T-helper 17 cell (primary cell): ENCODE measurements around the gene LRMDA. TPM values are rescaled to one million over a fixed set of nuclear protein-coding genes. Genes with fewer than 3 reads are reported as not detected.

Experiments
- ATAC-seq: fragments of 150-1000 bp; cut with Tn5 transposase; 2 replicates; pipeline ENCODE4 v1.10.0; 2021; ENCODE audit warnings: mild to moderate bottlenecking, moderate library complexity
- DNase-seq, 3 donors: peaks; one replicate each; pipeline versions ENCODE4 v3.0.0 to v3.0.0-alpha.2; 2020 to 2021
- H3K9me3 ChIP-seq: one replicate; pipeline ENCODE4 v1.7.0; 2013; ENCODE audit warnings: low read length, mild to moderate bottlenecking; ENCODE audit not compliant: control insufficient read depth, poor library complexity, severe bottlenecking
- H3K27ac Mint-ChIP-seq: one replicate; pipeline ENCODE4 v1.8.0; 2022; ENCODE audit warnings: mild to moderate bottlenecking, moderate library complexity, mixed read lengths
- H3K27me3 Mint-ChIP-seq: one replicate; pipeline ENCODE4 v1.8.0; 2022; ENCODE audit warnings: mixed read lengths
- H3K36me3 Mint-ChIP-seq: one replicate; pipeline ENCODE4 v1.8.0; 2022; ENCODE audit warnings: low read depth, mixed read lengths
- H3K4me1 Mint-ChIP-seq: one replicate; pipeline ENCODE4 v1.8.0; 2022; ENCODE audit warnings: mild to moderate bottlenecking, mixed read lengths
- H3K4me3 Mint-ChIP-seq: one replicate; pipeline ENCODE4 v1.8.0; 2022; ENCODE audit warnings: mild to moderate bottlenecking, moderate library complexity, mixed read lengths
- total RNA-seq, 4 donors: library from RNA in 2 of 4; stranded (reverse) in 2 of 4; gene quantifications; one replicate each; pipeline ENCODE4 v1.2.3 and lab custom pipeline; 2022 to 2026

Gene LRMDA
- total RNA-seq, 2 donors from 2014 or later: not detected

DNA sequence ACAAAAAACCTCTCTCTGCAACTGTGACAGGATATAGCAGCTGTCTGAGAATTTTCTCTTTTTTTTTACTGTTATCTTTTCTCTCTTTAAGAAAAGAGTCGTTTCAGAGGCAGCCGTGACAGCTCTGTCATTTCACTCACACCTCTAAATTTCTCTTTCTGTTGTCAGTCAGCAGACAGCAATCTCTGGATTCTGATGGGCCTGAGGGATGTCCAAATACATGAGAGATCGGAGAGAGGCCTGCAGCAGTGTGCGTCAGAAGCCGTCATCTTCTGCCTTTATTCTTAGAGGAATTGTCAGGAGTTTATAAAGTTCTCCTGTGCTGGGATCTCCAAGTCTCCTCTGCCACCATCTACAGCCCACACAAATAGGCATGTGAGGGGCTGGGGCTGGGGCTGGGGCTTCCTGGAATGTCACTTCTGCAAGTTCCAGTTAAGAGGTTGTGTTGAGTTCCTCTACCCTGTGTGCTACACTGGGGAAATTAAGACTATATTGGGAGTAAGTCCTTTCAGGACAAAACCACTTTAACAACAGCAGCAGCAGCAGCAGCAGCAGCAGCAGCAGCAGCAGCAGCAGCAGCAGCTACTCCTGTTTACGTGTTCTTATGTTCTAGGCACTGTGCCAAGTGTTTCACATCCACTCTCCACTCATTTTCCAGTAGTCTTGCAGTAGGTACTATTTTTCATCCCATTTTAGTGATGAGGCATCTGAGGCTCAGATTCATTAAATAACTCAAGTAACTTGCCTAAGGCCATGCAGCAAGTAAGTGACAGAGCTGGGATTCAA is 541.3 kb downstream of the LRMDA start:
- no peaks in the 10 kb centered on the region for H3K9me3 ChIP-seq
- ATAC-seq (no peak), DNase-seq (no peak)
- Mint-ChIP-seq H3K36me3 (no peaks in the 10 kb centered on the region), H3K27me3 (no peaks in the 10 kb centered on the region), H3K27ac (no peak overlapping the region), H3K4me1 (no peaks in the 10 kb centered on the region), H3K4me3 (no peak overlapping the region)

- Mint-ChIP-seq H3K4me3 (no peak overlapping the region), H3K27me3 (no peaks in the 10 kb centered on the region), H3K27ac (no peak overlapping the region), H3K36me3 (no peaks in the 10 kb centered on the region), H3K4me1 (no peaks in the 10 kb centered on the region)
- ATAC-seq: no peak
- H3K9me3 ChIP-seq: no peaks in the 10 kb centered on the region
- DNase-seq: no peak
These were observed 542.7 kb downstream of the LRMDA start for GRCh38 chr10:75974080-75974479.

GRCh38 chr10:75976681-75977080 is 545.3 kb downstream of the LRMDA start:
- no peaks in the 10 kb centered on the region for H3K36me3 Mint-ChIP-seq
- H3K4me1 Mint-ChIP-seq: no peaks in the 10 kb centered on the region
- no peaks in the 10 kb centered on the region for H3K9me3 ChIP-seq
- H3K4me3 Mint-ChIP-seq: no peak overlapping the region
- ATAC-seq (no peak), DNase-seq (no peak)
- peaks cover 8% of the 10 kb centered on the region for H3K27me3 Mint-ChIP-seq
- H3K27ac Mint-ChIP-seq: no peak overlapping the region

- no peak for ATAC-seq
- no peak overlapping the region for H3K27ac Mint-ChIP-seq
These were observed 545.7 kb downstream of the LRMDA start for GRCh38 chr10:75977139-75977538.

DNA sequence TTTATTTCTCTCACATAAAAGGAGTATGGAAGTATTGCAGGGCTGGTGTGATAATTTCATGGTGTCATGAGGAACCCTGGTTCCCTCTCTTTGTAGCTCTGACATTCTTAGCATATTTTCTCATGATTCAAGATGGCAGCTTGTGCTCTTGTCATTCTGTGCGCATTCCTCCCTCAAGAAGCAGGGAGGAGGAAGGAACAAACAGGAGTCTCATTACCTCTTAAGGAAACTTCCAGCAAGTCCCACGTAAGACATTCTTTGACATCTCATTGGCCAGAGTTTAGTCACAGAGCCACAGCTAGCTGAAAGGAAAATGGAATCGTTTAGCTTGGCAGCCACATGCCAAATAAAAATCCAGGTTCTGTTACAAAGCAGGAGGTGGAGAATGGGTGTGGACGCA is 546.8 kb downstream of the LRMDA start:
- H3K9me3 ChIP-seq: no peaks in the 10 kb centered on the region
- no peak for DNase-seq
- no peak for ATAC-seq
- H3K27me3 Mint-ChIP-seq: peaks cover 14% of the 10 kb centered on the region
- no peak overlapping the region for H3K27ac Mint-ChIP-seq
- H3K4me1 Mint-ChIP-seq: no peaks in the 10 kb centered on the region
- H3K36me3 Mint-ChIP-seq: no peaks in the 10 kb centered on the region
- no peak overlapping the region for H3K4me3 Mint-ChIP-seq

More at GRCh38 chr10:75977139-75977538, 545.7 kb downstream of the LRMDA start:
- DNase-seq: no peak
- no peaks in the 10 kb centered on the region for H3K9me3 ChIP-seq
- Mint-ChIP-seq H3K27me3 (peaks cover 9% of the 10 kb centered on the region), H3K4me1 (no peaks in the 10 kb centered on the region), H3K4me3 (no peak overlapping the region), H3K36me3 (no peaks in the 10 kb centered on the region)

- ATAC-seq (no peak), DNase-seq (no peak)
- Mint-ChIP-seq H3K27ac (no peak overlapping the region), H3K4me3 (no peak overlapping the region), H3K36me3 (no peaks in the 10 kb centered on the region), H3K4me1 (no peaks in the 10 kb centered on the region), H3K27me3 (peaks cover 14% of the 10 kb centered on the region)
- no peaks in the 10 kb centered on the region for H3K9me3 ChIP-seq
These were observed 549.1 kb downstream of the LRMDA start for GRCh38 chr10:75980419-75981002.

DNA sequence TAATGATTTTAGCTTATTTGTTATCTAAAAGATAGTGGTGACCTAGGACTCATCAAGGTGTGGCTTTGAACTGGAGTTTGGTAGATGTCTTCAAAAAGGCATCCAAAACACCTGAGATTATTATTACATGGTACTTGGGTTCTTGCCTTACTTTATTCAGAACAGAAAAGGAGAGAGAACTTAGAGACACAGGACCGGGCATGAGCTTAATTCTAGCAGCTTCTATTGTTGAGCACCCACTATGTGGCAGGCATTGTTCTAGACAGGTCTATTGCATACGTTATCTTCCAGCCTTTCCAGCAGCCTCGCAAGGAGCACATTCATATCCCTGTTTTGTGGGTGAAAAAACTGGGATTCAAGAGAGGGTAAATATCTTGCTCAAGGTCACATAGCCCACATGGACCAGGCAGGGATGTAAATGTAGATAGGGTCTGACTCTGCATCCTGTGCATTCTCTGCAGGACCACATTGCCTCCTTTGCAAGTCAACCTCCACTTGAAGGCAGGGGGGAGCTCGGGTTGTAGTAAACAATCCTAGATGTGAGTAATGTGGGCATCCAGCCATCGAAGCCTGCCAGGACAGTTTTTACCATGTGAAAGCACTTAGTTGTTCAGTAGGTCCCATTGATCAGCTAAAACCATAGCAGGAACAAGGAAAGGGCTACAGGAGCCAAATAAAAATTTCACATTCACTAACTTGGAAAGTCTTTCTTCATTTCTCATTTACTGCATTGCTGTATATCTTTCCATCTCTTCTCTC is 551.4 kb downstream of the LRMDA start:
- Mint-ChIP-seq H3K27me3 (peaks cover 14% of the 10 kb centered on the region), H3K36me3 (no peaks in the 10 kb centered on the region), H3K4me1 (no peaks in the 10 kb centered on the region), H3K4me3 (no peak overlapping the region), H3K27ac (no peak overlapping the region)
- no peaks in the 10 kb centered on the region for H3K9me3 ChIP-seq
- DNase-seq: no peak
- no peak for ATAC-seq

GRCh38 chr10:75984067-75984466 is 552.6 kb downstream of the LRMDA start:
- Mint-ChIP-seq H3K36me3 (no peaks in the 10 kb centered on the region), H3K4me1 (no peaks in the 10 kb centered on the region), H3K4me3 (no peak overlapping the region), H3K27me3 (peaks cover 24% of the 10 kb centered on the region), H3K27ac (no peak overlapping the region)
- ATAC-seq (no peak), DNase-seq (no peak)
- no peaks in the 10 kb centered on the region for H3K9me3 ChIP-seq

GRCh38 chr10:75987616-75988015 is 556.2 kb downstream of the LRMDA start:
- no peaks in the 10 kb centered on the region for H3K9me3 ChIP-seq
- H3K36me3 Mint-ChIP-seq: no peaks in the 10 kb centered on the region
- H3K4me3 Mint-ChIP-seq: no peak overlapping the region
- H3K27me3 Mint-ChIP-seq: peaks cover 14% of the 10 kb centered on the region
- DNase-seq (no peak), ATAC-seq (no peak)
- no peaks in the 10 kb centered on the region for H3K4me1 Mint-ChIP-seq
- H3K27ac Mint-ChIP-seq: no peak overlapping the region

GRCh38 chr10:75994357-75995040 is 563.1 kb downstream of the LRMDA start:
- Mint-ChIP-seq H3K27ac (no peak overlapping the region), H3K4me1 (no peaks in the 10 kb centered on the region), H3K27me3 (no peaks in the 10 kb centered on the region), H3K36me3 (no peaks in the 10 kb centered on the region), H3K4me3 (no peak overlapping the region)
- no peak for ATAC-seq
- no peak for DNase-seq
- H3K9me3 ChIP-seq: no peaks in the 10 kb centered on the region

DNA sequence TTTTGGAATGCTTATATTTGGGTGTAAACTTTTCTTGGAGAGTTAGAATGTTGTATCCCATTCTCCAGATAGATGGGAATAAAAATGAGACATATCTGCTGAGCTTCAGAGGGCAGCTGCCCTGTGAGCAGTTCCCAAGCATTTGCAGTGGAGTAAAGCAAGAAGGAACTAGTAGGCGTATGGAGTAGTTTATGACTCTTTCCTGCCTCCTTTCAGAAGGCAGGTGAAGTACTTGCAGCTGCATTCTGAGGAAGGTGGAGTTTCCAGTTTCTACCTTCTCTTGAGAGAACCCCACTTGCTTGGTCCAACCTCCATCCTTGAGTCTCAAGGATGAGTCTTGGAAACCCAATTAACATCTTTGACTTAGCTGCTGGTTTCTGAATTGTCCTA is 563.6 kb downstream of the LRMDA start:
- Mint-ChIP-seq H3K4me1 (no peaks in the 10 kb centered on the region), H3K4me3 (no peak overlapping the region), H3K27ac (no peak overlapping the region), H3K36me3 (no peaks in the 10 kb centered on the region), H3K27me3 (peaks cover under 1% of the 10 kb centered on the region)
- no peaks in the 10 kb centered on the region for H3K9me3 ChIP-seq
- DNase-seq (no peak), ATAC-seq (no peak)

GRCh38 chr10:75995720-75996119 is 564.3 kb downstream of the LRMDA start:
- DNase-seq: no peak
- no peak for ATAC-seq
- H3K4me1 Mint-ChIP-seq: no peaks in the 10 kb centered on the region
- peaks cover 6% of the 10 kb centered on the region for H3K27me3 Mint-ChIP-seq
- no peaks in the 10 kb centered on the region for H3K36me3 Mint-ChIP-seq
- H3K9me3 ChIP-seq: no peaks in the 10 kb centered on the region
- no peak overlapping the region for H3K27ac Mint-ChIP-seq
- H3K4me3 Mint-ChIP-seq: no peak overlapping the region

DNA sequence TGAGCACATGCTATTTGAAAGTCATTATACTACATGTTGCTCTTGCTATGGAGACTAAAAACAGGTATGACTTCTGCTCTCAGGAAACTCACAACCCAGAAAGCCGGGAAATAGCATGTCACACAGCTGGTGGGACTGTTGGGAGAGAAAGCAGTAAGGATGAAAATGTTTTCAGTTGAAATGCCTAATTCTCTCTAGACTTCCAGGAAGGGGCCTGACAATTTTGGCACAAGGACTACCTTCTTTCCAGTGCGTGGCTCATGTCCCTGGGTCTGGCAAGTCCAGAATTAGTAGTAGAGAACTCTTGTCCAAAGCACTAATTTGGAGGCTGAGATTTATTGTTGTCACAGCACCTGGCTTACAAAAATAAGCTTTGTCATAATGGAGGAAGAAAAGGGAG is 567.6 kb downstream of the LRMDA start:
- H3K4me3 Mint-ChIP-seq: no peak overlapping the region
- H3K36me3 Mint-ChIP-seq: no peaks in the 10 kb centered on the region
- H3K9me3 ChIP-seq: no peaks in the 10 kb centered on the region
- DNase-seq (no peak), ATAC-seq (no peak)
- H3K4me1 Mint-ChIP-seq: no peaks in the 10 kb centered on the region
- H3K27me3 Mint-ChIP-seq: peaks cover 11% of the 10 kb centered on the region
- H3K27ac Mint-ChIP-seq: no peak overlapping the region
